HepG2 (cell line): Measurements from ENCODE around the gene ALDH3B2. TPM values are rescaled to one million over a fixed set of nuclear protein-coding genes. Genes with fewer than 3 reads are reported as not detected.

Experiments used
- ATAC-seq: fragments of 200-7000 bp; cut with Tn5 transposase; 3 replicates; pipeline ENCODE4 v1.9.1; 2020; ENCODE audit warnings: mild to moderate bottlenecking, moderate library complexity
- BruUV-seq: library from RNA; stranded (reverse); fragments of 400-500 nt; replicated peaks from 2 replicates; lab custom pipeline; 2021; lab: Mats Ljungman, UMichigan
- CTCF ChIA-PET: fragments of 300-600 bp; formaldehyde crosslinking; extraction: SDS; loops from one replicate; lab custom pipeline; 2021; ENCODE audit warnings: low total read pairs, inconsistent platforms, low intra/inter-chr PET ratio; lab: Yijun Ruan, JAX
- POLR2A ChIA-PET: fragments of 350-600 bp; sonication (Branson Sonifier 250); formaldehyde crosslinking; loops from one replicate; lab custom pipeline; 2020; ENCODE audit warnings: antibody characterized with exemption, inconsistent platforms; lab: Yijun Ruan, JAX
- DNase-seq: peaks from one replicate; pipeline ENCODE4 v3.0.0-alpha.2; 2015; ENCODE audit warnings: low spot score
- FAIRE-seq: peaks from 3 replicates; lab custom pipeline; 2011; peaks lifted over from hg19 to GRCh38; lab: Jason Lieb, UNC
- H2AFZ ChIP-seq: one replicate; pipeline ENCODE4 v1.6.1; 2011; ENCODE audit warnings: low read length, inconsistent platforms
- H3K27ac ChIP-seq: fragments of 300-600 bp; 3 replicates; pipeline ENCODE4 v1.8.0; 2011; ENCODE audit warnings: mixed run types, mild to moderate bottlenecking, mixed read lengths, low read length, inconsistent platforms; ENCODE audit not compliant: insufficient read depth; ENCODE audit errors: extremely low read length
- H3K27me3 ChIP-seq, 2 experiments: fragments of 200-600 bp in 1 of 2; 2 replicates in 1 of 2; 3 replicates in 1 of 2; pipeline versions ENCODE4 v1.6.0 to v1.8.0; 2011; ENCODE audit warnings: low read length in 2 of 2, mild to moderate bottlenecking in 2 of 2, moderate library complexity in 2 of 2, inconsistent platforms in 1 of 2; ENCODE audit not compliant: insufficient read depth in 2 of 2, control insufficient read depth in 1 of 2
- H3K36me3 ChIP-seq, 2 experiments: fragments of 200-600 bp in 1 of 2; replicated peaks in 1 of 2; 2 replicates in 1 of 2; 3 replicates in 1 of 2; pipeline versions ENCODE4 v1.5.1 to v1.8.0; 2011; ENCODE audit warnings: low read length in 2 of 2, inconsistent platforms in 1 of 2; ENCODE audit not compliant: insufficient read depth in 2 of 2, control insufficient read depth in 1 of 2
- H3K4me1 ChIP-seq: 2 replicates; pipeline ENCODE4 v1.5.1; 2012; ENCODE audit warnings: low read length, inconsistent platforms; ENCODE audit not compliant: insufficient read depth
- H3K4me2 ChIP-seq: 2 replicates; pipeline ENCODE4 v1.6.0; 2011; ENCODE audit warnings: low read depth, low read length, inconsistent platforms
- H3K4me3 ChIP-seq, 3 experiments: fragments of 200-600 bp in 1 of 3; sonication (generic), shearing (Covaris generic) in 1 of 3; replicated peaks in 1 of 3; 2 replicates each; pipeline ENCODE4 v1.5.1; 2011 to 2016; ENCODE audit warnings: low read length in 3 of 3, inconsistent platforms in 2 of 3, low read depth in 2 of 3, mild to moderate bottlenecking in 2 of 3, control low read depth in 1 of 3, mixed read lengths in 1 of 3; ENCODE audit not compliant: insufficient read depth in 1 of 3
- H3K79me2 ChIP-seq: one replicate; pipeline ENCODE4 v1.6.1; 2011; ENCODE audit warnings: low read length, inconsistent platforms; ENCODE audit not compliant: insufficient read depth
- H3K9ac ChIP-seq: 2 replicates; pipeline ENCODE4 v1.6.0; 2011; ENCODE audit warnings: mild to moderate bottlenecking, low read depth, low read length, inconsistent platforms; ENCODE audit not compliant: insufficient read depth
- H3K9me3 ChIP-seq: 2 replicates; pipeline ENCODE4 v1.5.1; 2012; ENCODE audit warnings: mild to moderate bottlenecking, low read length
- H4K20me1 ChIP-seq: 2 replicates; pipeline ENCODE4 v1.6.0; 2011; ENCODE audit warnings: inconsistent platforms, mild to moderate bottlenecking, low read length, moderate library complexity; ENCODE audit not compliant: insufficient read depth
- BCLAF1 ChIP-seq: fragments of 450-650 bp; IDR thresholded peaks from 2 replicates; pipeline ENCODE4 v1.6.1; 2017; ENCODE audit warnings: mild to moderate bottlenecking
- NCOR1 ChIP-seq: fragments of 200-600 bp; sonication (generic); IDR thresholded peaks from 2 replicates; pipeline ENCODE4 v1.7.0; 2017; ENCODE audit warnings: antibody characterized with exemption, low read length, borderline replicate concordance
- PBX2 ChIP-seq: IDR thresholded peaks from 2 replicates; pipeline ENCODE4 v1.6.1; 2016; ENCODE audit warnings: control low read depth
- SIN3A ChIP-seq: IDR thresholded peaks from 2 replicates; pipeline ENCODE4 v1.6.1; 2011; ENCODE audit warnings: low read depth, mild to moderate bottlenecking, control low read depth, low read length, borderline replicate concordance
- TBP ChIP-seq: sonication (generic); formaldehyde crosslinking; IDR thresholded peaks from 2 replicates; pipeline ENCODE4 v1.5.0; 2020; ENCODE audit warnings: missing genetic modification reagents
- THRA ChIP-seq: sonication (generic); formaldehyde crosslinking; IDR thresholded peaks from 2 replicates; pipeline ENCODE4 v1.4.0; 2020; ENCODE audit warnings: missing genetic modification reagents, borderline replicate concordance
- ZBTB38 ChIP-seq: sonication (generic); formaldehyde crosslinking; IDR thresholded peaks from 2 replicates; pipeline ENCODE4 v1.5.1; 2020; ENCODE audit warnings: mild to moderate bottlenecking, missing genetic modification reagents
- ZFYVE20 ChIP-seq: sonication (generic); formaldehyde crosslinking; IDR thresholded peaks from 2 replicates; pipeline ENCODE4 v1.8.0; 2023; ENCODE audit warnings: low read depth, mild to moderate bottlenecking, moderate library complexity, missing genetic modification reagents, borderline replicate concordance
- ZNF282 ChIP-seq: fragments of 450-650 bp; IDR thresholded peaks from 2 replicates; pipeline ENCODE4 v1.6.1; 2018; ENCODE audit not compliant: partially characterized antibody
- ZNF646 ChIP-seq: sonication (generic); formaldehyde crosslinking; IDR thresholded peaks from 2 replicates; pipeline ENCODE4 v1.9.0; 2021; ENCODE audit warnings: mild to moderate bottlenecking, missing genetic modification reagents
- ZNF75D ChIP-seq: sonication (generic); formaldehyde crosslinking; IDR thresholded peaks from 2 replicates; pipeline ENCODE4 v1.8.1; 2023; ENCODE audit warnings: missing genetic modification reagents, mild to moderate bottlenecking, borderline replicate concordance
- WGBS: methylation state at CpG from one replicate; pipeline ENCODE4 v1.1.6; 2017; ENCODE audit warnings: low lambda C conversion rate; 5-methylcytosine and 5-hydroxymethylcytosine counted together
- in situ Hi-C: cut with HindIII; loops from 2 replicates; pipeline ENCODE4 v1.10.0; 2017; ENCODE audit warnings: low pct_unique_long_range_greater_than_20kb; ENCODE audit not compliant: extremely low pct_ligation_motif_present
- intact Hi-C: fragments of 100-400 bp; cut with micrococcal nuclease; formaldehyde crosslinking; loops from one replicate; pipeline ENCODE4 v1.10.0; 2022; ENCODE audit not compliant: unreplicated experiment
- polyA plus RNA-seq, 8 experiments: library from polyadenylated mRNA; depleted of rRNA in 3 of 8; stranded (reverse) in 7 of 8; unstranded in 1 of 8; fragments of >200 nt; fragmentation: Illumina TruSeq in 4 of 8; extraction: Trizol in 4 of 8; gene quantifications; 2 replicates each; pipeline versions ENCODE4 v1.2.1 to v1.2.3, GENCODE V29; 2011 to 2016; ENCODE audit warnings: low read depth in 4 of 8, missing spikeins in 1 of 8, mixed read lengths in 1 of 8; ENCODE audit not compliant: insufficient read depth in 1 of 8
- total RNA-seq, 5 experiments: library from RNA; depleted of rRNA; stranded (reverse); fragments of >200 nt; fragmentation: Illumina TruSeq; extraction: Trizol; gene quantifications; 2 replicates each; pipeline ENCODE4 v1.2.3, GENCODE V29; 2016; ENCODE audit warnings: low read depth in 1 of 5

ALDH3B2 gene
- total and polyA plus RNA-seq, 2 of the 13 experiments (the other 11 are each of a cell fraction or from before 2014, with no cell fraction given) = not detected

- H3K4me2 ChIP-seq = no peak overlapping the region
- BruUV-seq = no TSS peak
- DNase-seq (no peak), FAIRE-seq (no peak), ATAC-seq (no peak)
- no peaks in the 10 kb centered on the region for H3K36me3 ChIP-seq
- ChIA-PET CTCF (no interaction called here), POLR2A (no interaction called here)
- intact Hi-C loops = no loop called here
- no peak overlapping the region for H3K9ac ChIP-seq
- no peaks in the 10 kb centered on the region for H3K9me3 ChIP-seq
- H3K4me1 ChIP-seq = peaks cover 9% of the 10 kb centered on the region
- H4K20me1 ChIP-seq = no peaks in the 10 kb centered on the region
- H3K27ac ChIP-seq = no peak overlapping the region
- peaks cover 1 to 17% of the 10 kb centered on the region in 2 experiments; a peak in 3 of 5 replicates for H3K27me3 ChIP-seq
- 68% methylated on average over 10 of the region's 19 CpGs for WGBS
- in situ Hi-C loops = loop anchor here (25.0 kb wide), 1 partner anchor 124 kb away; no protein-coding TSS in a partner anchor
- no peak overlapping the region for H2AFZ ChIP-seq
- no peaks in the 10 kb centered on the region for H3K79me2 ChIP-seq
- H3K4me3 ChIP-seq = no peak overlapping the region
- TF ChIP-seq ZNF282 (no peak), ZFYVE20 (CRISPR knock-in tag) (no peak), ZBTB38 (CRISPR knock-in tag) (no peak), BCLAF1 (no peak), ZNF646 (CRISPR knock-in tag) (no peak), TBP (no peak), NCOR1 (no peak), THRA (CRISPR knock-in tag) (no peak), ZNF75D (CRISPR knock-in tag) (no peak), SIN3A (no peak), PBX2 (CRISPR knock-in tag) (no peak)
Observed at GRCh38 chr11:67662835-67663531, 11.4 kb downstream of the ALDH3B2 start.
